Mucosa of stomach (tissue), 1 donor: ENCODE results near the gene BPIFB3.
"Not testable (repeated sequence)": the region's sequence is repeated elsewhere in the genome, so short reads cannot be mapped to it uniquely, and the experiment has no call there.

Source experiments
- H3K27me3 ChIP-seq: one replicate; pipeline ENCODE4 v1.7.0; 2013; ENCODE audit warnings: mild to moderate bottlenecking, low read length; ENCODE audit not compliant: control insufficient read depth, insufficient read depth
- H3K36me3 ChIP-seq: one replicate; pipeline ENCODE4 v1.7.0; 2013; ENCODE audit warnings: low read length; ENCODE audit not compliant: control insufficient read depth, insufficient read depth
- H3K4me1 ChIP-seq: one replicate; pipeline ENCODE4 v1.7.0; 2013; ENCODE audit warnings: mild to moderate bottlenecking, low read length; ENCODE audit not compliant: control insufficient read depth, insufficient read depth
- H3K4me3 ChIP-seq: one replicate; pipeline ENCODE4 v1.7.0; 2013; ENCODE audit warnings: low read length
- H3K9ac ChIP-seq: one replicate; pipeline ENCODE4 v1.7.0; 2013; ENCODE audit warnings: mild to moderate bottlenecking, low read length, moderate library complexity
- H3K9me3 ChIP-seq: one replicate; pipeline ENCODE4 v1.7.0; 2013; ENCODE audit warnings: mild to moderate bottlenecking, low read length, moderate library complexity; ENCODE audit not compliant: control insufficient read depth
- donor health status: Pancreatic carcinoma.

BPIFB3 gene

DNA sequence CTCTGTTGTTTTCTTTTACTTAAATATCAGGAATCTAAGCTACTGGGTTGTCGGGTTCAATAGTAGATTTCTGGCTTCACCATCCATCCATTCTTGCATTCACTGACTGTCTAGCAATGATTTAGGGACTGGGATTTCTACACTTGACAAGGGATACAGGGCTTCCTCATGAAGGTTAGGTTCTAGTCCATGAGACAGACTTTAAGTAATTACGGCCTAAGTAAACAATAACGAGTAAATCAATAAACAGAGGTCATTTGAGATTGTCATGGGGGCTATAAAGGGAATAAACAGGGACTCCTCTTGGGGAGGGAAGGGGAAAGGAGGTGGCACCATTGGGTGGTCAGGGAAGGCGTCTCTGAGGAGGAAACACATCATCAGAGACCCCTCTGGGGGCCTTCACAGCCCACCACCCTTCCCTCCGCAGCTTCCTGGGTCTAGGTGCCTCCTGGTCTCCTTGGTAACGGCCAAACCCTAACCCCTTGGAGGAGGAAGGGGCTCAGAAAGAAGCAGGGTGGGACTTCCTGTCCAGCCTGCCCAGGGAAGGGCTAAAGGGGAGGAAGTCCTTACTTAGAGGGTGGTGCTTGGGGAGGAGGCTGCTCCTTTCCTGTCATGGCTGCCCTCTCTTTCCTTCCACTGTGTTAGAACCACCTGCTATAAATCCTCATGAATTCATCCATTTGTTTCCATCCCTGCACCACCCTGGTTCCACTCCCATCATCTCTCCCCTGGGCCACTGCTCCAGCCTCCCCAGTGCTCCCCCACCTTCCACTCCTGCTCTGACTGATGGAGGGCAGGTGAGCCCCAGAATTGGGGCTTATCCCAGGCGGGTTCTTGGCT is 59.1 kb downstream of the BPIFB3 start:
- Histone ChIP-seq H3K4me3 (no peak overlapping the region), H3K27me3 (no peaks in the 10 kb centered on the region), H3K9ac (no peak overlapping the region), H3K9me3 (no peaks in the 10 kb centered on the region), H3K36me3 (no peaks in the 10 kb centered on the region), H3K4me1 (no peaks in the 10 kb centered on the region)

DNA sequence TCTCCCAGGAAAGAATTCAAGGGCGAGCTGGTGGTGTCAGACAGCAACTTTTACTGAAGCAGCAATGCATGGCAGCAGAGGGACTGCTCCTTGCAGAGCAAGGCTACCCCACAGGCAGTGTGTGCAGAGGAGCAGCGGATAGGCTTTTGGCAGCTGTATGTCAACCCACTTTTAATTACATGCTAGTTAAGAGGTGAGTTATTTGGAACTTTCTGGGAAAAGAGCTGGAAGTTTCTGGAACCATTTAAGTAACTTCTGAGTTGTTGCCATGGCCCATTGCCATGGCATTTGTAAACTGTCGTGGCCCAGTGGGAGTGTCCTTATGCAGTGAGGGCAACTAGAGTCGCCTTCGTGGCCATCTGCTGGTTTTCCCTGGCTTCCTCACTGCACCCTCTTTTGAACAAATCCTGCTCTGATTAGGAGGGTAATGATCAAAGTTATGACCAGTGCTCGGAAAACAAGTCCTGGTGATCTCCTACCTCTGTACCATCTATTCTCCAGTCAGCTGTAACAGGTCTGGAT is 59.7 kb downstream of the BPIFB3 start:
- H3K9me3 ChIP-seq, result no peaks in the 10 kb centered on the region
- H3K36me3 ChIP-seq, result no peaks in the 10 kb centered on the region
- H3K9ac ChIP-seq, result no peak overlapping the region
- H3K27me3 ChIP-seq, result no peaks in the 10 kb centered on the region
- H3K4me3 ChIP-seq, result no peak overlapping the region
- H3K4me1 ChIP-seq, result no peaks in the 10 kb centered on the region

DNA sequence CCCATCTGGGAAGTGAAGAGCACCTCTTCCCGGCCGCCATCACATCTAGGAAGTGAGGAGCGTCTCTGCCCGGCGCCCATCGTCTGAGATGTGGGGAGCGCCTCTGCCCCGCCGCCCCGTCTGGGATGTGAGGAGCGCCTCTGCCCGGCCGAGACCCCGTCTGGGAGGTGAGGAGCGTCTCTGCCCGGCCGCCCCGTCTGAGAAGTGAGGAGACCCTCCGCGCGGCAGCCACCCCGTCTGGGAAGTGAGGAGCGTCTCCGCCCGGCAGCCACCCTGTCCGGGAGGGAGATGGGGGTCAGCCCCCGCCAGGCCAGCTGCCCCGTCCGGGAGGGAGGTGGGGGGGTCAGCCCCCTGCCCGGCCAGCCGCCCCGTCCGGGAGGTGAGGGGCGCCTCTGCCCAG is 61.8 kb downstream of the BPIFB3 start:
- H3K27me3 ChIP-seq, H3K9ac ChIP-seq, H3K9me3 ChIP-seq, H3K4me3 ChIP-seq, H3K36me3 ChIP-seq, H3K4me1 ChIP-seq: not testable (repeated sequence)

DNA sequence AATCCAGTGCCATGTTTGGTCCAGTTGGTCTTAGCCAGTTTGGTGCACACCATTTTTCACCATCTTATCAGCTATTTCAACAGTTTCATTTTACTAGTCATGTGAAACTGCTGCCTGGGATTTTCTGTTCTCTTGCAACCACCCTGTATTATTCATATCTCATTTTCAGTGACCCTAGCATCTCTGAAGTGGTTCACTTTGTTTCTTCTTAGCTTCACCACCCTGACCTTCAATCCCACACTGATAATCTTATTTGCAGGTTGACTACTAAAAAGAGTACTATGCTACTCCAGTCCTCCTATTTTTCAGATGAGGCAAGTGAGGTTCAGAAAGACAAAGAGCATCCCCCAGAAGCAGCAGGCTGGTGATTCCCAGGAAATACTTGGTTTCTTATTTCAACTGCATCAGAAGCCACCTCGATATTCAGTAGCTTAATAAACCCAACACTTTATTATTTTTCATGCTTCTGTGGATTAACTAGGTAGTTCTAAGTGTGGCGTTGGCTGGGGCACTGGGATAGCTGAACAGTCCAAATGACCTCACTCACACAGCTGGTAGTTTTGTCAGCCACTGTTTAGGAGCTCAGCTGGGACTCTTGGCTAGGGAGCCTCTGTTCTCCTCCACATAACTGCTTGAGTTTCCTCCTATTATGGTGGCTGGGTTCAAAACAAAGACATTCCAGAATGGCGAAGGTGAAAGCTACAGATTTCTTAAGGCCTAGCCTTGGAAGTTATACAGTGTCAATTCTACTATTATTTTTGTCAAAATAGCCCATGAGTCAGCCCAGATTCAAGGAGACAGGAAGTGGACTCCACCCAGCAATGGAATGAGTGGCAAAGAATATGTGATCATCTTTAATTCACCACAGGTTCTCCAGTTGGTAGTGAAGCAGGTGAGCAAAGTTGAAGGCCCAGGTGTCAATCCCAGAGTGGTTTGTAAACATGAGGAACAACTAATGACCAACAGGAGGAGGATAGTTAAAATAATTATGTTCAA is 66.3 kb downstream of the BPIFB3 start:
- H3K4me3 ChIP-seq, result no peak overlapping the region
- H3K4me1 ChIP-seq, result no peaks in the 10 kb centered on the region
- peaks cover 2% of the 10 kb centered on the region for H3K27me3 ChIP-seq
- H3K9me3 ChIP-seq, result no peaks in the 10 kb centered on the region
- no peak overlapping the region for H3K9ac ChIP-seq
- no peaks in the 10 kb centered on the region for H3K36me3 ChIP-seq

DNA sequence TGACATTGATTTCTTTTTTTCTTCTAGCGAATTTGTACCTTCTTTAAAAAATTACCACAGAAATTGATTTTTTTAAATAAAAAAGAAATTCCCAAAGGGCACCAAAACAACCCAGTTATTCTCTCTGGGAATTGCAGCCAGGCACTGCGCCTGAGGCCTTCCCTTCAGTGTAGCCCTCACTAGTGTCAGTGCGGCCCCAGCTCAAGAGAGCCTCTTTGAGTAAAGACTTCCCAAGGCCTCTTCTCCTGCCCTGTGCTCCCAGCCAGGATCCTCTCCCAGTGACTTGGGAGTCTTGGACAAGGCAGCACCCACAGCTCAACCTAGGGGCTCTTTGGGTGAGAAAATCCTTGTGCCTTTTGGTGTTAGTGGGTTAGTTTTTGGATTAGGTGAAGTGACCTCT is 67.2 kb downstream of the BPIFB3 start:
- no peaks in the 10 kb centered on the region for H3K9me3 ChIP-seq
- no peaks in the 10 kb centered on the region for H3K36me3 ChIP-seq
- no peaks in the 10 kb centered on the region for H3K4me1 ChIP-seq
- no peak overlapping the region for H3K4me3 ChIP-seq
- H3K27me3 ChIP-seq, result peaks cover 5% of the 10 kb centered on the region
- no peak overlapping the region for H3K9ac ChIP-seq

DNA sequence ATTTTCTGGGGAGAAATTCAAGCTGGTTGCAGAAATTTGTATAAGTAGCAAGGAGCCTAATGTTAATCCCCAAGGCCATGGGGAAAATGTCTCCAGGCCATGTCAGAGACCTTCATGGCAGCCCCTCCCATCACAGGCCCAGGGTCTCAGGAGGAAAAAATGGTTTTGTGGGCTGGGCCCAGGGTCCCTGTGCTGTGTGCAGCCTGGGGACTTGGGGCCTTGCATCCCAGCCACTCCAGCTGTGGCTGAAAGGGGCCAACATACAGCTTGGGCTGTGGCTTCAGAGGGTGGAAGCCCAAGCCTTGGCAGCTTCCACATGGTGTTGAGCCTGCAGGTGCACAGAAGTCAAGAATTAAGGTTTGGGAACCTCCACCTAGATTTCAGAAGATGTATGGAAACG is 68.6 kb downstream of the BPIFB3 start:
- H3K4me3 ChIP-seq, H3K4me1 ChIP-seq, H3K36me3 ChIP-seq, H3K9ac ChIP-seq, H3K27me3 ChIP-seq, H3K9me3 ChIP-seq: not testable (repeated sequence)
